HCT116 (cell line): ENCODE results near the gene ZNF319. TPM values are rescaled to one million over a fixed set of nuclear protein-coding genes. Genes with fewer than 3 reads are reported as not detected.

Experiments used
- ATAC-seq: fragments of 200-7000 bp; cut with Tn5 transposase; 2 replicates; pipeline ENCODE4 v1.9.1; 2020; ENCODE audit warnings: mild to moderate bottlenecking, moderate library complexity
- BruUV-seq: library from RNA; stranded (reverse); fragments of 400-500 nt; replicated peaks from 2 replicates; lab custom pipeline; 2021; lab: Mats Ljungman, UMichigan
- CTCF ChIA-PET: fragments of 300-600 bp; sonication (Branson Sonifier 250); formaldehyde crosslinking; loops from one replicate; lab custom pipeline; 2021; ENCODE audit warnings: antibody characterized with exemption; lab: Charles Lee
- POLR2A ChIA-PET: fragments of 300-600, 350-600 bp; sonication (Branson Sonifier 250); formaldehyde crosslinking; loops from one replicate; lab custom pipeline; 2021; ENCODE audit warnings: antibody characterized with exemption; lab: Charles Lee
- RAD21 ChIA-PET, 2 experiments: fragments of 300-600 bp; sonication (Branson Sonifier 250); formaldehyde crosslinking; loops; one replicate each; lab custom pipeline; 2023; ENCODE audit warnings: low total read pairs in 2 of 2; ENCODE audit not compliant: uncharacterized antibody in 2 of 2, unreplicated experiment in 2 of 2, low non-redundant PET in 1 of 2; lab: Charles Lee
- DNase-seq: peaks from one replicate; pipeline ENCODE4 v3.0.0-alpha.2; 2010; ENCODE audit warnings: low read depth, low spot score
- H2AFZ ChIP-seq: fragments of 200-600 bp; shearing (Covaris generic), sonication (generic); 2 replicates; pipeline ENCODE4 v1.6.1; 2017; ENCODE audit warnings: low read depth, mixed run types, mixed read lengths, antibody characterized with exemption, low read length; ENCODE audit not compliant: poor library complexity, severe bottlenecking
- H3K27ac ChIP-seq: 2 replicates; pipeline ENCODE4 v1.5.1; 2012; ENCODE audit warnings: low read depth, low read length
- H3K27me3 ChIP-seq: fragments of 200-600 bp; sonication (generic); 2 replicates; pipeline ENCODE4 v1.6.1; 2016; ENCODE audit warnings: mixed run types, low read length, mixed read lengths; ENCODE audit not compliant: insufficient read depth
- H3K36me3 ChIP-seq, 2 experiments: fragments of 200-500 bp in 1 of 2; fragments of 200-600 bp in 1 of 2; sonication (Bioruptor generic) in 1 of 2; sonication (generic) in 1 of 2; 2 replicates each; pipeline versions ENCODE4 v1.5.1 to v1.6.1; 2014 to 2016; ENCODE audit warnings: low read length in 2 of 2, inconsistent platforms in 1 of 2, mixed read lengths in 1 of 2, mixed run types in 1 of 2; ENCODE audit not compliant: insufficient read depth in 2 of 2, control insufficient read depth in 1 of 2
- H3K4me1 ChIP-seq, 2 experiments: fragments of 200-600 bp in 1 of 2; sonication (generic) in 1 of 2; 2 replicates each; pipeline versions ENCODE4 v1.5.1 to v1.6.1; 2012 to 2017; ENCODE audit warnings: low read length in 2 of 2, inconsistent platforms in 1 of 2, mild to moderate bottlenecking in 1 of 2, mixed read lengths in 1 of 2, mixed run types in 1 of 2, moderate library complexity in 1 of 2; ENCODE audit not compliant: insufficient read depth in 2 of 2, control insufficient read depth in 1 of 2
- H3K4me2 ChIP-seq: fragments of 200-600 bp; sonication (generic); 2 replicates; pipeline ENCODE4 v1.6.1; 2017; ENCODE audit warnings: mixed run types, low read length, mixed read lengths
- H3K4me3 ChIP-seq, 2 experiments: fragments of 200-600 bp in 1 of 2; sonication (generic) in 1 of 2; replicated peaks in 1 of 2; 2 replicates each; pipeline ENCODE4 v1.5.1; 2011 to 2016; ENCODE audit warnings: low read length in 2 of 2, control low read depth in 1 of 2, low read depth in 1 of 2, mild to moderate bottlenecking in 1 of 2, mixed read lengths in 1 of 2, mixed run types in 1 of 2
- H3K79me2 ChIP-seq: fragments of 200-600 bp; sonication (generic); 2 replicates; pipeline ENCODE4 v1.6.1; 2017; ENCODE audit warnings: mild to moderate bottlenecking, mixed run types, low read length, moderate library complexity, mixed read lengths; ENCODE audit not compliant: insufficient read depth
- H3K9ac ChIP-seq: fragments of 200-600 bp; sonication (generic); 2 replicates; pipeline ENCODE4 v1.6.1; 2016; ENCODE audit warnings: low read length, mixed read lengths
- H3K9me2 ChIP-seq: fragments of 200-600 bp; sonication (generic), shearing (Covaris generic); 2 replicates; pipeline ENCODE4 v1.6.1; 2017; ENCODE audit warnings: mixed run types, mild to moderate bottlenecking, moderate library complexity; ENCODE audit not compliant: insufficient read depth
- H3K9me3 ChIP-seq, 2 experiments: fragments of 200-500 bp in 1 of 2; fragments of 200-600 bp in 1 of 2; sonication (Bioruptor generic) in 1 of 2; sonication (generic) in 1 of 2; 2 replicates each; pipeline ENCODE4 v1.6.1; 2014 to 2017; ENCODE audit warnings: low read length in 2 of 2, mixed read lengths in 2 of 2, inconsistent platforms in 1 of 2, low read depth in 1 of 2, mild to moderate bottlenecking in 1 of 2, mixed run types in 1 of 2, moderate library complexity in 1 of 2; ENCODE audit not compliant: control insufficient read depth in 1 of 2, insufficient read depth in 1 of 2
- H4K20me1 ChIP-seq: fragments of 200-600 bp; sonication (generic), shearing (Covaris generic); 2 replicates; pipeline ENCODE4 v1.6.1; 2017; ENCODE audit warnings: mixed run types, mild to moderate bottlenecking, moderate library complexity; ENCODE audit not compliant: insufficient read depth
- CEBPB ChIP-seq: IDR thresholded peaks from 2 replicates; pipeline ENCODE4 v1.6.1; 2012; ENCODE audit warnings: low read depth
- ELF1 ChIP-seq: IDR thresholded peaks from 2 replicates; pipeline ENCODE4 v1.6.1; 2012; ENCODE audit warnings: low read depth, borderline replicate concordance
- EZH2 ChIP-seq: fragments of 200-600 bp; sonication (generic); IDR thresholded peaks from 2 replicates; pipeline ENCODE4 v1.6.1; 2017; ENCODE audit warnings: antibody characterized with exemption, mixed run types
- FOSL1 ChIP-seq: IDR thresholded peaks from 2 replicates; pipeline ENCODE4 v1.6.1; 2012; ENCODE audit warnings: low read depth
- JUND ChIP-seq: IDR thresholded peaks from 2 replicates; pipeline ENCODE4 v1.6.1; 2012
- MAX ChIP-seq: IDR thresholded peaks from 2 replicates; pipeline ENCODE4 v1.6.1; 2012
- RAD21 ChIP-seq: IDR thresholded peaks from 2 replicates; pipeline ENCODE4 v1.6.1; 2012; ENCODE audit warnings: low read depth, mild to moderate bottlenecking
- REST ChIP-seq: IDR thresholded peaks from 2 replicates; pipeline ENCODE4 v1.6.1; 2012; ENCODE audit warnings: low read depth
- SIN3A ChIP-seq: IDR thresholded peaks from 2 replicates; pipeline ENCODE4 v1.6.1; 2012; ENCODE audit warnings: low read depth
- SP1 ChIP-seq: IDR thresholded peaks from 2 replicates; pipeline ENCODE4 v1.6.1; 2012; ENCODE audit warnings: low read depth
- SRF ChIP-seq: IDR thresholded peaks from 2 replicates; pipeline ENCODE4 v1.6.1; 2012; ENCODE audit warnings: low read depth
- ZBTB33 ChIP-seq: IDR thresholded peaks from 2 replicates; pipeline ENCODE4 v1.6.1; 2011; ENCODE audit warnings: mild to moderate bottlenecking, low read length, moderate library complexity; ENCODE audit not compliant: insufficient replicate concordance; ENCODE audit errors: extremely low read depth
- ZFX ChIP-seq: fragments of 450-650 bp; IDR thresholded peaks from 2 replicates; pipeline ENCODE4 v1.6.1; 2017
- ZNF274 ChIP-seq: fragments of 200-500 bp; sonication (Bioruptor generic); IDR thresholded peaks from 2 replicates; pipeline ENCODE4 v1.6.1; 2014; ENCODE audit warnings: mild to moderate bottlenecking, low read depth, low read length, inconsistent platforms
- intact Hi-C: fragments of 100-400 bp; cut with micrococcal nuclease; formaldehyde crosslinking; loops from 2 replicates; pipeline ENCODE4 v1.10.0; 2022
- total RNA-seq: library from RNA; stranded (reverse); gene quantifications from one replicate; pipeline ENCODE4 v1.2.1, GENCODE V29; 2021; ENCODE audit not compliant: unreplicated experiment

The ZNF319 gene
- total RNA-seq, 1 experiment from 2014 or later = 7.1 TPM

GRCh38 chr16:58002416-58002800 is 1.9 kb upstream of the ZNF319 start (continued):
- TF ChIP-seq ZBTB33 (no peak), ZFX (no peak), FOSL1 (no peak), JUND (no peak), EZH2 (no peak)

- POLR2A ChIA-PET = interaction anchor here (1.0 kb wide), 1 partner anchor 267 kb away, joined by 4 read pairs; no protein-coding TSS in a partner anchor
- no peaks in the 10 kb centered on the region for H3K9me3 ChIP-seq
- no TSS peak for BruUV-seq
- CTCF ChIA-PET = interaction anchor here (0.6 to 1.0 kb wide), 2 partner anchors 13 to 425 kb away, joined by 3 to 8 read pairs; no protein-coding TSS in a partner anchor
- intact Hi-C loops = loop anchor here (1.0 to 10.0 kb wide), 2 partner anchors 103 to 277 kb away; no protein-coding TSS in a partner anchor
- TF ChIP-seq EZH2 (no peak), CEBPB (no peak), SRF (no peak), SIN3A (no peak), REST (no peak), ZNF274 (no peak), FOSL1 (no peak), RAD21 (no peak), MAX (no peak), SP1 (no peak), ELF1 (no peak)
- H3K79me2 ChIP-seq = peaks cover 13% of the 10 kb centered on the region
- DNase-seq (no peak), ATAC-seq (no peak)
- H3K4me2 ChIP-seq = peak overlapping the region; percentile 99
- no peaks in the 10 kb centered on the region for H3K27me3 ChIP-seq
- peak overlapping the region; percentile 83 to 85 for H3K4me3 ChIP-seq
- H3K4me1 ChIP-seq = peaks cover 18 to 30% of the 10 kb centered on the region in 2 experiments; a peak in 3 of 4 replicates
- no peak overlapping the region for H3K27ac ChIP-seq
- peak overlapping the region; percentile 74 for H3K9ac ChIP-seq
- no peak overlapping the region for H2AFZ ChIP-seq
- H4K20me1 ChIP-seq = no peaks in the 10 kb centered on the region
- RAD21 ChIA-PET = no interaction called here
- H3K9me2 ChIP-seq = no peaks in the 10 kb centered on the region
- peaks cover 12 to 15% of the 10 kb centered on the region in 2 experiments; a peak in 3 of 4 replicates for H3K36me3 ChIP-seq
These were observed 1.4 kb upstream of the ZNF319 start for GRCh38 chr16:58001781-58002415.
